ENCODE results near the gene ZKSCAN8.
"Not testable (repeated sequence)": the region's sequence is repeated elsewhere in the genome, so short reads cannot be mapped to it uniquely, and the experiment has no call there.

ZKSCAN8 gene

DNA sequence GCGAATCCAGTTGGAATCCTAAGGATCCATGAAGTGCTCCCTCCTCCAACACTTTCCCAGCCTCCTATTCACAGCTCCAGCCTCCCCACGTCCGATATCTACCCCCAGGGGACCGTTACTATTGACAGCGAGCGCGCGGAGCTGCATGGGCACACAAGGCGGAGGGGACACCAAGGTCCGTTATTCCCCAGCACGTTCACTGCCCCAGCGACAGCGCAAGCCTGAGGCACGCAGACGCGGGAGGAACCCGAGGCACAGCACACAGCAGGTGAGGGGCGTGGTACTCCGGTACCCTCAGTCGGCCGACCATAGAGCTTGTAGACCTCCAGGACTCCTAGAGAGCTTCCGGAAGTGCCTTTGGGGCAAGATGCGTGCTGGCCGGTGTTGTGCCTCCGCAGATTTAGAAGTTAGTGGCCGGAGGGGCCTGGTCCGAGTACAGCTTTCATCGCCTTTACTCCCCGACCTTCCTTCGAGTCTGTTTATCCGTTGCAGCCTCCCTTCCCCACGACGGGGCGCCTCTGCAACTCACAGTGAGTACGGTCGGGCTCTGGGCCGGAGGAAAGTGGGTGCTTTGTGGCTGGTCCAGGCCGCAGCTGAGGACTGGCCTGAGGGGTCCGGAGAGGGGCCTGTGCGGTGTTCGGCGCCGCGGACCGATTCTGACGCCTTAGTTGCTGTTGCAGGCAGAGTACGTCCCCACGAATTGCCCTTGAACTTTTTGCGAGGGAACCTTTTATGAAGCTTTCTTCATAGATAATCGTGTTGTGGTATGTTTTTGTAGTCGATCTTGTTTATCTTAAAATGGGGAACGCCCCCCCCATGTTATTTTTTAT is at the start of gene ZKSCAN8:
Gene ZKSCAN8, plus strand, starts transcription at position 384 of the 830 bp plus-strand sequence. CDS start 6,525 bp downstream, outside the sequence.
- DNase-seq = peak; percentile 59 to 85

DNA sequence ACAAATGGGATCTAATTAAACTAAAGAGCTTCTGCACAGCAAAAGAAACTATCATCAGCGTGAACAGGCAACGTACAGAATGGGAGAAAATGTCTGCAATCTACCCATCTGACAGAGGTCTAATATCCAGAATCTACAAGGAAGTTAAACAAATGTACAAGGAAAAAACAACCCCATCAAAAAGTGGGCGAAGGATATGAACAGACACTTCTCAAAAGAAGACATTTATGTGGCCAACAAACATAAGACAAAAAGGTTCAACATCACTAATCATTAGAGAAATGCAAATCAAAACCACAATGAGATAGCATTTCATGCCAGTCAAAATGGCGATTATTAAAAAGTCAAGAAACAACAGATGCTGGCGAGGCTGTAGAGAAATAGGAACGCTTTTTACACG is 39.5 kb upstream of the ZKSCAN8 start:
- not testable (repeated sequence) for DNase-seq

DNA sequence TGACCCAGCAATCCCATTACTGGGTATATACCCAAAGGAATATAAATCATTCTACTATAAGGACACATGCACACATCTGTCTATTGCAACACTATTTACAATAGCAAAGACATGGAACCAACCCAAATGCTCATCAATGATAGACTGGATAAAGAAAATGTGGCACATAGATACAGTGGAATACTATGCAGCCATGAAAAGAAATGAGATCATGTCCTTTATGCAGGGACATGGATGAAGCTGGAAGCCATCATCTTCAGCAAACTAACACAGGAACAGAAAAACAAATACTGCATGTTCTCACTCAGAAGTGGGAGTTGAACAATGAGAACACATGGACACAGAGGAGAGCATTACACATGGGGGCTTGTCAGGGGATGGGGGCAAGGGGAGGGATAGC is 39.0 kb upstream of the ZKSCAN8 start:
- not testable (repeated sequence) for DNase-seq

DNA sequence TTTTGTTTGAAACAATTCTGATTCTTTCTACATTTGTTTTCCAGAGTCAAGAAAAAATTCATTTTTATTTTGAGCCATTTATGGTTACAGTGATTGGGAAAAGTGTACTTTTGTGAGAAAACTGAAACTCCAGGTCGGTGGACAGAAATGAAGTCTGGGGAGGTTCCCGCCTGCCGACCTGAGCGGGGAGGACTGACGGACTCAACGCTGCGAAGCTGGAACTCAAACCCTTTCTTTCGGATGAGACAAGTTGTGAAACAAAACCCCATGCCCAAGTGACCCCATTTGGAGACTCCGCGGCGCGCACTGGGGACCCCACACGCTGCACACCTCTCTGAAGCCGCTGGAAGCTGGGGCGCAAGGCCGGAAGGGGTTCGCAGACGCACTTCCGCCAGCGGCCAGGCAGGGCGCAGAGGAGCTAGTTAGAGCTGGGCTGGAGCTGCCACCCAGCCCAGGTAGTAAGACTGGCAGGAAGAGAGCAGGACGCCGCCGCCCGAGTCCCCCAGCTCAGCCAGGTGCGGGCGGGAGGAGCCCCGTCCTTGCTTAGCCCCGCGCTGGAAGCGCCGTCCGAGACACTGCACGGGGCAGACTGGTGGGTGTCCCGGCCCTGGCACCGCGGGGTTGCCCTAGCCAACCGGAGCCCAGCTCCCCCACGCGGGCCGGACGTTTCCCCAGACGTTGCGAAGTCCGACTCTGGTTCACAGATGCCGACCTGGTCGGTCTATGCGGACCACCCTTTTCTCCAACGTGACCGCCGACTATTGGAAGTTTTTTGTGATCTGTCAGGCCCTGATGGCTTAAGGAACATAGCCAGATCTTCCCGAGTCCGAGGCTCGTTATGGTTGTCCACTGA is 37.1 kb upstream of the ZKSCAN8 start:
- peak; percentile 28 to 66 for DNase-seq

DNA sequence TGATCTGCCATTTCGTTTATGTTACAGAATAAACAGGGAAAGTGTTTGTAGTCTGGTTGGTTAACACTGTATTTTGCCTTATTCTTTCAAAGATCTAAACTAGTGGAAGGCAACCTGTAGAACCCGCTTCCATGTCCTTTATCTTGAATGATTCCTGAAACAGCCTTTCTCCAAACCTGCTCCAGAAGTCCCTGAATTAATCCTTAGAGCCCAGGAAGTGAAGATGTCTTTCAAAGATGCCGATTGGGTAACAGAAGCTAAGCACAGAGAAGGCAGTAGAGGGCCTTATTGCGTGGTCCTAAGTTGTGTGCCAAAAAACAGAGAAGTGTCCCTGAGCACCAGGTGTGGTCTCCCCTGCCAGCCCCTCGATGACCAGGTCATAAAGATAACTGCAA is 36.4 kb upstream of the ZKSCAN8 start:
- no peak for DNase-seq

DNA sequence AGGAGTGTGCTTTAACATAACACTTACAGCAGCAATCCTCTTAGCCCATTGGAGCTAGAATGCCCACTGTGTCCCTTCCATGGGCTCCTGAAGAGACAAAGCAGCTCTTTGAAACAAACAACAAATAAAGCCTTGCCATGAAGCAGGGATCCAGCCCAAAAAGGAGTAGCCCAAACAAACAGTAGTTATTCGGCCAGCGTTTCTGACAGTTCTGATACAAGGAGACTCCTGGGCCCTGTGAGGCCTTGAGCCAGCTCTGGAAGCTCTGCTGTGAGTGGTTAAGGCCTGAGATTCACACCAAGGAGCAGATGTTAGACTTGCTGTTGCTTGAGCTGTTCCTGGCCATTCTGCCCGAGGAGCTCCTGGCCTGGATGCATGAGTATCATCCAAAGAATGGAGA is 34.2 kb upstream of the ZKSCAN8 start:
- DNase-seq = no peak

DNA sequence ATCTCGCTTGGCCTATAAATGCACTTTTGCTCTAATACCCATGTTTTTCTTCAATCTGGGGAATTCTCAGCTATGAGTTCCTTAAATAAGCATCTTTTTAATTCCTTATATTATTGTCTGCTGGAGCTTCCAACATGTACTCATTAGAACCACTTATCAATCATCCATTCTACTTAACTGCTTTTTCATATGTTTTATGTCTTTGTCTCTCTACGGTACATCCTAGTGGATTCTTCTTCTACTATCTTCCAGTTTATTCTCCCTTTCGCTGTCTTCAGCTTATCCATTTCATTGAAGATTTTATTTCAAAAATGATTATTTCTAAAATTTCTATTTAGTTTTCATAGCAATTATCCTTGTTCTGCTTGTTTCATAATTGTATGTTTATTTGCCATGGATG is 29.7 kb upstream of the ZKSCAN8 start:
- no peak for DNase-seq

DNA sequence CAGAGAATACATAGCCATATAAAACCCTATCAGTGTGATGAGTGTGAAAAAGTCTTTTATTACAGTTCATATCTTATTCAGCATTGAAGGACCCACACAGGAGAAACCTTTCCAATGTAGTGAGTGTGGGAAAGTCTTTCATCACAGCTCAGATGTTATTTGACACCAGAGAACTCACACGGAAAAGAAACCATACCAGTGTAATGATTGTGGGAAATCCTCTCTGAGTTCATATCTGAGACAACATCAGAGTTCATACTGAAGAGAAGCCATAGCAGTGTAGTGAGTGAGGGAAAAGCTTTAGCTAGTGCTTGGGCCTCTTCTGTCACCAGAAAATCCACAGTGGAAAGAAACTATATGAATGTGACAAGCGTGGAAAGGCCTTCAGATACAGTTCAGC is 25.9 kb upstream of the ZKSCAN8 start:
- no peak for DNase-seq

DNA sequence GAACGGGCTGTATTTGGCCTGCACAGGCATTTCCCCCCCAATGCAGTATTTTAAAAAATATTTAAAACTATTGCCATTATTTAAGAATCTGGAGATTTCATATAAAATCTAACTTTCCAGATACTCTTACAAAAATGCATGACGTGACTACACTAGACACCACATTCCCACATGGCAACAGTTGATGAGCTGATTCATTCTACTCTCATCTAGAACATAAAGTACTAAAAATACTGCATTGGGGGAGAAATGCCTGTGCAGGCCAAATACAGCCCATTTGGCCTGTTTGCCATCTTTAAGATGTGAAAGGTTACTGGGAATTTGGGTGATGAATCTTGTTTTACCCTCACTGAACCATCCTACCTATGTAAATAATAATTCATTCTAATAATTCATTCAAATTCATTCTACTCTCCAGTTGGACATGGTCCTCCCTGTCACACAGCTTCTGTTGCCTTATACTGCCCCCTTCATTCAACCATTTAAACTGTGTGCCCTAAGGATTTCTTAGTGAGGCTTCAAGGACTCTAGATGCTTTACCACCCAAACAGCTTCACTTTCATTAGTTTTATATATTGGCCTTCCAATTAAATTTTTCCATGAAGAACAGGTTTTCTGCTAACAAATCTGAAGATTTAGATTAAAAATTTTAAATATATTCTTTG is 24.2 kb upstream of the ZKSCAN8 start:
- DNase-seq = no peak

DNA sequence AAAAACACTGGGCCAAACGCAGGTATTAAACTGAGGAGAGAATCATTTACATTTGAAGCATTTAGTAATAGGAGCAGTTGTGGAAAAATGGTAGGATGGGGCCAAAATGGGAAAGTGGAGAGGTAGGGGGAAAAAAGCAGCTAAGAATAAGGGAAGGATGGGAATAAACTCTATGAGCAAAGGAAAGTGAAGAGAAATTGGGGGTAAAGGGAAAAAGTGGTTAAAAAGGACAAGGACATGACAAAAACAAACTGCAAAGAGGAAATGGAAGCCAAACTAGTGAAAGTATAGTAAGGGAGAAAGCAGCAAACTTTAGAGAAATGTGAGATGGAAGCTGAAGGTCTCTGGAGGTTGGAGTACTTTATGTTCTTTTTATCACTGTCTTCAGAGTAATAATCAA is 23.5 kb upstream of the ZKSCAN8 start:
- DNase-seq = no peak

DNA sequence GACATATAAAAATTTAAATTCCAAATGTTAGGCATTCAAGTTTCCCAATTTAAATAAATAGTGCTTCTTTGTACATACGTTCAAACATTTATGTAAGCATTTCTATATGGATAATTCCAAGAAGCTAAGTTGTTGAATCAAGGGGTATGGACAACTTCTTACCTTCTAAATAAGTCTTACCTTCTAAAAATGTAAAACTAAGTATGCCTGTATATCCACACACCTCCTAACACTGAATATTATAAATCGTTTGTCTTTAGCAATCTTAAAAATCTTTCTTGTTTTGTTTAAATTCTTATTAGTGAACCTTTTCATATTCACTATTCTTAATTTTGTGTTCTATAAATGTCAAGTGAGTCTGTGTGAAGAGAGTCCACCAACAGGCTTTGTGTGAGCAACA is 19.8 kb upstream of the ZKSCAN8 start:
- no peak for DNase-seq

DNA sequence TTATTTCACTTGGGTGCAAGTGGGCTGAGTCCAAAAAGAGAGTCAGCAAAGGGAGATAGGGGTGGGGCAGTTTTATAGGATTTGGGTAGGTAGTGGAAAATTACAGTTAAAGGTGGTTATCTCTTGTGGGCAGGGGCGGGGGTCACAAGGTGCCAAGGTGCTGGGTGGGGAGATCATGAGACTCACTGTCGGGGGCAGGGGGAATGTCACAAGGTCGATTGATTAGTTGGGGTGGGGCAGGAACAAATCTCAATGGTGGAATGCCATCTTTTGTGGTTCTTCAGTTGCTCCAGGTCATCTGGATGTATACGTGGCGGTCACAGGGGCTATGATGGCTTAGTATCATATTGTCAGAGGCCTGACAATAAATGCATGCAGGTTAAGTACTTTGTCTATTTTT is 19.4 kb upstream of the ZKSCAN8 start:
- DNase-seq = not testable (repeated sequence)

DNA sequence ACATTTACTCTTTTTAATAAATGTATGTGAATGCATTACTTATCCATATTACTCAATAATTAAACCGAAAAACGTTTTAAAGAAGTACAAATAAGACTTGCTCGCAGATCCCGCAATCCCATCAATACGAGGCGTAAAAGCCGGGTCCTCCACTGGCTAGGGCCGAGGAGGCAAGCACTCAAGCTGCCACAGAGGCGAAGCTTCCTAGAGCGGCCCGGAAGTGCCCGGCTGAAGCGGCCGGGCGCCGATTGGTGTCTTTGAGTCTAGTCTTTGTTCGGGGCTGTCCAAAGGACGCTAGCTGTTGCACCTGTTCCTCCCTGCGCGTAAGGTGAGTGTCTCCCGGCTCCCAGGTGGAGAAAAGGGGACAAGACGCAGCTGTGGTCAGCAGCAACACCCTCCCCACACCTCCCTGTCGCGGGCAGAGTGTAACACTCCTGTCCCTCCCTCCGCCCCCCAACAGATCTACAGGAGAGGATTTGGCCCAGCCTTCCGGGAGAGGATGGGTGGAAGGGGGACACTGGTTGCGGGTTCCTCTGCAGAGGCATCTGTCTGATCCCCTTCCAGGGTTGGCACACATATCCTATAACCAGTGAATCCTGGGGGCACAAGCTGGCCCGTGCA is 17.2 kb upstream of the ZKSCAN8 start, which contains the start of gene ZSCAN16:
Gene ZSCAN16, plus strand, starts transcription at position 260 of the 621 bp plus-strand sequence. CDS start 835 bp downstream, outside the sequence.
- peak; percentile 76 to 84 for DNase-seq

DNA sequence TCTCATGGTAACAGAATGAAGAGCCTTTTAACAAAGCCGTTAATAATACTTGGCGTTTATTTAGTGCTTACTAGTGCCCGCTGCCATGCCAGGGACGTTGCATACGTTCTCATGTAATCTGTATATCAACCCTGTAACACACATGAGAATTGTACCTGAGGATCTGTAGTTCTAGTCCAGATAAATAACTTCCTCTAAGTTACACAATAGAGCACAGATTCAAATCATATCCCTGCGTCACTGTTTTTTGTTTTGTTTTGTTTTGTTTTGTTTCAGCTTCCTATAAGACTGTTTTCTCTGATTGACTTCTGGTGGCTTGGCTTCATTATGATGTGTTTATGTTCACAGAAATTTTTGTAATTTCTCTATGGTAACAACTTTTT is 16.7 kb upstream of the ZKSCAN8 start:
- DNase-seq = no peak

DNA sequence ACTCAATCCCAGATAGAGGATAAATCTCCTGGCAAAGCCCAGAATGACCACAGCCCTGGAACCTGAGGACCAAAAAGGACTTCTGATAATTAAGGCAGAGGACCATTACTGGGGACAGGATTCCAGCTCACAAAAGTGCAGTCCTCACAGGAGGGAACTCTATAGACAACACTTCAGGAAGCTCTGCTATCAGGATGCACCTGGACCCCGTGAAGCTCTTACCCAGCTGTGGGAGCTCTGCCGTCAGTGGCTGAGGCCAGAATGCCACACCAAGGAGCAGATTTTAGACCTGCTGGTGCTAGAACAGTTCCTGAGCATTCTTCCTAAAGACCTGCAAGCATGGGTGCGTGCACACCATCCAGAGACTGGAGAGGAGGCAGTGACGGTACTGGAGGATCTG is 16.3 kb upstream of the ZKSCAN8 start:
- no peak for DNase-seq

DNA sequence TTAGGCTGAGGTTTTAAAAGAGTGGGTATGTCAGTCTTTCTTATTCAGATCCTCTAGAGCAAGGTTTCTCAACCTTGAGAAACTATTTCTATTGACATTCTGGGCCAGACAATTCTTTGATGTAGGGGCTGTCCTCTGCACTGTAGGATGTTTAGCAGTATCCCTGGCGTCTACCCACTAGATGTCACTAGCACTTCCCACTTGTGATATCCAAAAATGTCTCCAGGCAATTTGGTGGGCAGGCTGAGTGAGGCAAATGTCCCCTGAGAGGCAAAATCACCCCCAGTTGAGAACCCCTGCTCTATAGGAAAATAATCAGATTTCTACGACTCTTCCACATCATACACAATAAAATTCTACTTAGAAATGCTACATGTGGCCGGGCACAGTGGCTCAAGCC is 7.7 kb upstream of the ZKSCAN8 start:
- peak in 1 of 2 experiments; percentile 40 for DNase-seq

DNA sequence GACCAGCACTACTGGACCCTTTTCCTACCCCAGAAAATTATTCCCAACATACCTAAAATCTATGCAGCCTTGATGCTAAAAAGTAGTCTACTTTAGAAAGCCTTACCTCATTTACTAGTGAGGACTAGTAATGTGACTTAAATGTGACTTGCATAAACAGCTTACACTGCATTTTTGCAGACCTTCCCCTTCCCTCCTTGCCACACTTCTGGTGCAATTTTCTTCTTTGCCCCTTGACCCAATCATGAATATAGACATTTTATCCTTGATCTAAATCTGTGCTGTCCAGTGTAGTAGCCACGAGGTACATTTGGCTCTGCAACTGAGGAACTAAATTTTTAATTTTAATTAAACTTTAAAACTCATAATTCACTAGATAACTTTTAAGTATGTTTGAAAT is 7.0 kb upstream of the ZKSCAN8 start:
- no peak for DNase-seq

DNA sequence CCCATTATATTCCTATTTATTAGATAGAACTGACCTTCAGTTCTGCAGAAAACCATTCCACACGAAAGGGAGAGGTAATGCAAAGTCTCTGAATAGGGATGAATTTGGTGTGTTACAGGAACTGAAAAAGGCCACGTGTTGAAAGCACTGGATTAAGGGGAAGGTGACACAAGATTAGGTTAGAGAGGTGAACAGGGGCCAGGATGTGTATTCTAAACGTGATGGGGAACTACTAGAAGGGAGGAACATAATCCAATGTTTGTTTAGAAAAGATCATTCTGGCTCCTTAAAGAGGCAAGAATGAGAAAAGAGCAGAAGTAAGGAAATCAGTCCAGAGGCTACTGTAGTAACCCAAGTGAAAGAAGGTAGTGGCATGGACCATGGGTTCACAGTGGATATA is 6.3 kb upstream of the ZKSCAN8 start:
- no peak for DNase-seq

DNA sequence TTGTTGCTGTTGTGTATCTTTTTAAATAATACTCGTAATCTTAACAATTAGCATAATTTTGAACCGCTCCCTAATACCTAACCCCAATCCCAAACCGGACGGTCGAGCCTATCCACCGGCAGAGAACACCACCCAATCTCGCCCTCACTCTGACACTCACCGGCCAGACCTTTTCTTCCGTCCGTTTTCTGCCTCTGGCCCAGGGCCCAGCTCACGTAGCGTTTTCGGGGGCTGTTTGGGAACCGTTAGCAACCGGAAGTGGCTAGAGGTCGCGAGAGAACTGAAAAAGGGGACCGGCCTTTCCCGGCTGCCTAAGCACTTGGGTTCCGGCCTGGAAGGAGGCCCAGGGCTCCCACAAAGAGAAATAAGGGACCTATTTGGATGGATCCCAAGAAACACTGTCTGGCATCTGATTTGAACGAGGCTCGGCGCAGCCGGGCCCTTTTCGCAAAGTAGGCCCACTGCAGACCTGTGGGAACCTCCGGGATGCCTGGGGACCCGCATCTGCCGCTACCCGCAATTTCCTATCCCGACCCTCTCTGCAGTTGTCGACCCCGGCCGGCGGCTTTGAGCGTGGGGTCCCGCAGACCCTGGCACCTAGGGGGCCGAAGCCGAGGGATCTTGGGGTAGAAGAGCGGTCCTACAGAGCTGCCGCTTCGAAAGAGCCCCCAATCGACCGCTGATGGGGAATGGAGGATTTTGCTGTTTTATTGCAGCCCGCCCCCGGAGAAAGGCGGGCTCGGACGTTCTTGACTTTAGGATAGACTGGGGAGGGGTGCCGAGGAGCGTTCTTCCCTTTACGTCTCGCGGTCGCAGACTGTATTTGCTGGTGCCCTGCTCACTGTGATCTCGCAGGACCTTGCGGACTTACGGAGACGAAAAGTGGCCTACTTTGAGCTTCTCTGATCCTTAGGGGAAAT is 4.8 kb upstream of the ZKSCAN8 start:
- DNase-seq = peak; percentile 85 to 96

DNA sequence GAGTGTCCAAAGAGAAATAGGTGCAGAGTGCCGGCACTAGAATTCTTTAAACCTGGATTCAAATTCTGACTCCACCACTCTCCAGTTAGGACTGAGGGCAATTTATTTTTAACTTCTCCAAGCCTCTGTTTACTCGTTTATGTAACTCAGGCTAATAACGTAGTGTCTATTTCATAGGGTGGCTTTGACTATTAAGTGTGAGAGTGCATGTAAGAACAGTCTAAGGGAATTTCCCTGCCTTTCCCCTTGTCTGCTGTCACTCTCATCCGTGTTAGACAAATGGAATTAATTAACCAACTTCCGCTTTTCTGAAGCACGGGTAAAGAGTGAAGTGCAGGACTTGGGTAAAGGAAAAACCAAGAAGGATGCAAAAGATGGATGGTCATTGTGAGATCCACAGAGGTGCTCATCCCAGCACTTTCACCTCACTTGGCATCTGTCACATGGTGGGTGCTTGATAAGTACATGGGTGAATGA is 4.1 kb upstream of the ZKSCAN8 start:
- no peak for DNase-seq

DNA sequence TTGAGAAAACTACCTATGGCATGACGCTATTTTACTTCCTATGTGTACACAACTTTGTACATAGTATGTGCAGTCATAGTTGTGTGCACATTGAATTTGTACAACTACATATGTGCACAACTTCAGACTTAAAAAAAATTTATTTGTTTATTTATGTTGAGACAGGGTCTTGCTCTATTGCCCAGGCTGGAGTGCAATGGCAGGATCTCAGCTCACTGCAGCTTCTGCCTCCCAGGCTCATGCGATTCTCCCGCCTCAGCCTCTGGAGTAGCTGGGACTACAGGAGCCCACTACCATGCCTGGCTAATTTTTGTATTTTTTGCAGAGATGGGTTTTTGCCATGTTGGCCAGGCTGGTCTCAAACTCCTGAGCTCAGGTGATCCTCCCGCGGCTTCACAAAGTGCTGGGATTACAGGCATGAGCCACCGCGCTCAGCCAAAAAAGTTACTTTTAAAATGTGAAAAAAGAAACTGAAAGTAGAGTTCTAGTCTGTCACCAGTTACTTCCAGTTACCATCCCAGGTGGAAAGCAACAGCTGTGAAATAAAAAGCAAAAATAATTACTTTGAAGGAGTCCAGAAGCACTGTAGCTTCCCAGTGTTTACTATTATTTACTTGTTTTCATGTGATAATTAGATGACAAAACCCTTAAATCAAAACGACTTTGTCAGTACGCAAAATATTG is 1.7 kb upstream of the ZKSCAN8 start:
- DNase-seq = no peak
